ENCODE measurements around the gene EPHA7.

GRCh38 chr6:93294879-93295278, 124.5 kb downstream of the EPHA7 start:
- TF ChIP-seq RCOR1 (IDR thresholded peaks at IDR 0.05; ENCODE audit: low read depth, low read length) = no peak
- TF ChIP-seq, protein P1, sequence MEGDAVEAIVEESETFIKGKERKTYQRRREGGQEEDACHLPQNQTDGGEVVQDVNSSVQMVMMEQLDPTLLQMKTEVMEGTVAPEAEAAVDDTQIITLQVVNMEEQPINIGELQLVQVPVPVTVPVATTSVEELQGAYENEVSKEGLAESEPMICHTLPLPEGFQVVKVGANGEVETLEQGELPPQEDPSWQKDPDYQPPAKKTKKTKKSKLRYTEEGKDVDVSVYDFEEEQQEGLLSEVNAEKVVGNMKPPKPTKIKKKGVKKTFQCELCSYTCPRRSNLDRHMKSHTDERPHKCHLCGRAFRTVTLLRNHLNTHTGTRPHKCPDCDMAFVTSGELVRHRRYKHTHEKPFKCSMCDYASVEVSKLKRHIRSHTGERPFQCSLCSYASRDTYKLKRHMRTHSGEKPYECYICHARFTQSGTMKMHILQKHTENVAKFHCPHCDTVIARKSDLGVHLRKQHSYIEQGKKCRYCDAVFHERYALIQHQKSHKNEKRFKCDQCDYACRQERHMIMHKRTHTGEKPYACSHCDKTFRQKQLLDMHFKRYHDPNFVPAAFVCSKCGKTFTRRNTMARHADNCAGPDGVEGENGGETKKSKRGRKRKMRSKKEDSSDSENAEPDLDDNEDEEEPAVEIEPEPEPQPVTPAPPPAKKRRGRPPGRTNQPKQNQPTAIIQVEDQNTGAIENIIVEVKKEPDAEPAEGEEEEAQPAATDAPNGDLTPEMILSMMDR (IDR thresholded peaks at IDR 0.05) = no peak
- TF ChIP-seq POLR2A (IDR thresholded peaks at IDR 0.05; ENCODE audit: low read length) = no peak
- no peak for TF ChIP-seq MAX (IDR thresholded peaks at IDR 0.05)
- TF ChIP-seq ZFP36 (IDR thresholded peaks at IDR 0.05; ENCODE audit: borderline replicate concordance, partially characterized antibody) = no peak
- no peak for TF ChIP-seq EP300 (IDR thresholded peaks at IDR 0.05)
- TF ChIP-seq REST (IDR thresholded peaks at IDR 0.05) = no peak
- TF ChIP-seq JUN (IDR thresholded peaks at IDR 0.05) = no peak
- no peak for TF ChIP-seq ZSCAN20 (CRISPR knock-in tag; IDR thresholded peaks at IDR 0.05)
- no peak for TF ChIP-seq POLR2AphosphoS2 (conservative IDR thresholded peaks at IDR 0.05; ENCODE audit: low read length)
